Lower leg skin (tissue), 3 donors: ENCODE measurements around the gene ASAP2.

Source experiments
- POLR2A ChIP-seq, 2 donors: fragments of 450-650 bp; IDR thresholded peaks; one replicate each; pipeline ENCODE4 v1.6.1; 2016 to 2017; ENCODE audit warnings: antibody characterized with exemption in 2 of 2, mild to moderate bottlenecking in 1 of 2, moderate library complexity in 1 of 2
- TF ChIP-seq, protein P1 (sequence below), 3 donors: fragments of 450-650 bp; IDR thresholded peaks; one replicate each; pipeline ENCODE4 v1.5.1; 2016; ENCODE audit warnings: antibody characterized with exemption in 3 of 3, mild to moderate bottlenecking in 3 of 3, moderate library complexity in 2 of 3

DNA sequence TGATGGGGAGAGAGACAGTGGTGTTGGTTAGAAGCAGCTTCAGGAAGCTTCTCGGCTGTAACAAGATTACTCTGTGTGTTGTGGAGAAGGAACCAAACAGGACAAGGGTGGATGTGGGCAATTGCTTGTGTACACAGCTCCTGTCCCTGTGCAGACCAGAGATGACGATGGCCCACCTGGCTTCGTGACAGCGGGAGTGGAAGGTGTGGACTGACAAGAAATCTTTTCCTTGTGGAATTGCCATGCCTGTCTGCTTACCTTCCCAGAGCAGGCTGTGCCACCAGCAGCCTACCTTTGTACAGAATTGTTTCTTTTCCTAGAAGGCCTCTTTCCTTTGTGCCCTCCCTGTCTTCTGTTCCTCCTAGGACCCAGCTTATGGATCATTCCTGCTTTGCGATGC is 122.9 kb downstream of the ASAP2 start:
- TF ChIP-seq, protein P1, sequence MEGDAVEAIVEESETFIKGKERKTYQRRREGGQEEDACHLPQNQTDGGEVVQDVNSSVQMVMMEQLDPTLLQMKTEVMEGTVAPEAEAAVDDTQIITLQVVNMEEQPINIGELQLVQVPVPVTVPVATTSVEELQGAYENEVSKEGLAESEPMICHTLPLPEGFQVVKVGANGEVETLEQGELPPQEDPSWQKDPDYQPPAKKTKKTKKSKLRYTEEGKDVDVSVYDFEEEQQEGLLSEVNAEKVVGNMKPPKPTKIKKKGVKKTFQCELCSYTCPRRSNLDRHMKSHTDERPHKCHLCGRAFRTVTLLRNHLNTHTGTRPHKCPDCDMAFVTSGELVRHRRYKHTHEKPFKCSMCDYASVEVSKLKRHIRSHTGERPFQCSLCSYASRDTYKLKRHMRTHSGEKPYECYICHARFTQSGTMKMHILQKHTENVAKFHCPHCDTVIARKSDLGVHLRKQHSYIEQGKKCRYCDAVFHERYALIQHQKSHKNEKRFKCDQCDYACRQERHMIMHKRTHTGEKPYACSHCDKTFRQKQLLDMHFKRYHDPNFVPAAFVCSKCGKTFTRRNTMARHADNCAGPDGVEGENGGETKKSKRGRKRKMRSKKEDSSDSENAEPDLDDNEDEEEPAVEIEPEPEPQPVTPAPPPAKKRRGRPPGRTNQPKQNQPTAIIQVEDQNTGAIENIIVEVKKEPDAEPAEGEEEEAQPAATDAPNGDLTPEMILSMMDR (IDR thresholded peaks at IDR 0.05), result no peak
- TF ChIP-seq POLR2A (IDR thresholded peaks at IDR 0.05), result no peak
